Measurements from ENCODE around the gene DPH1.
A peak's percentile ranks its signal among the peaks of the same experiment; 100 is the strongest.
"Not testable (repeated sequence)": the region's sequence is repeated elsewhere in the genome, so short reads cannot be mapped to it uniquely, and the experiment has no call there.

Gene DPH1

GRCh38 chr17:2029911-2030778, at the start of gene DPH1:
Gene DPH1, plus strand, starts transcription at chr17:2030153. Its CDS starts 17 bp downstream, at chr17:2030170.
- H3K27ac ChIP-seq (ENCODE audit: low read length): no peak within 1 kb of the TSS
- no peaks in the 10 kb centered on the region for H3K36me3 ChIP-seq (ENCODE audit: insufficient read depth, low read depth, low read length)
- H3K9me3 ChIP-seq (ENCODE audit: insufficient read depth, low read depth, low read length): no peaks in the 10 kb centered on the region
- no peaks in the 10 kb centered on the region for H3K4me1 ChIP-seq (ENCODE audit: insufficient read depth, low read length)
- peak within 1 kb of the TSS; percentile 85 for H3K4me3 ChIP-seq (ENCODE audit: low read length)
- H3K9ac ChIP-seq (ENCODE audit: low read depth, low read length): peak within 1 kb of the TSS; percentile 73; the same call in 1 of the 2 replicates
- H3K27me3 ChIP-seq (ENCODE audit: insufficient read depth, low read length): peaks cover 47% of the 10 kb centered on the region

GRCh38 chr17:1980665-1981250, 49.2 kb upstream of the DPH1 start:
- H3K9me3 ChIP-seq (ENCODE audit: insufficient read depth, low read depth, low read length): no peaks in the 10 kb centered on the region
- no peak overlapping the region for H3K9ac ChIP-seq (ENCODE audit: low read depth, low read length)
- H3K36me3 ChIP-seq (ENCODE audit: insufficient read depth, low read depth, low read length): no peaks in the 10 kb centered on the region
- no peaks in the 10 kb centered on the region; the same call in 1 of the 2 replicates for H3K4me1 ChIP-seq (ENCODE audit: insufficient read depth, low read length)
- peaks cover 33% of the 10 kb centered on the region for H3K27me3 ChIP-seq (ENCODE audit: insufficient read depth, low read length)
- no peak overlapping the region for H3K27ac ChIP-seq (ENCODE audit: low read length)
- no peak overlapping the region for H3K4me3 ChIP-seq (ENCODE audit: low read length)

- H3K4me1 ChIP-seq (ENCODE audit: insufficient read depth, low read length); H3K36me3 ChIP-seq (ENCODE audit: insufficient read depth, low read depth, low read length); H3K9ac ChIP-seq (ENCODE audit: low read depth, low read length); H3K27ac ChIP-seq (ENCODE audit: low read length); H3K9me3 ChIP-seq (ENCODE audit: insufficient read depth, low read depth, low read length); H3K4me3 ChIP-seq (ENCODE audit: low read length): not testable (repeated sequence)
- H3K27me3 ChIP-seq (ENCODE audit: insufficient read depth, low read length): peaks cover 17% of the 10 kb centered on the region
Observed at GRCh38 chr17:1982793-1983366, 47.1 kb upstream of the DPH1 start.

- no peak overlapping the region for H3K27ac ChIP-seq (ENCODE audit: low read length)
- peaks cover 5% of the 10 kb centered on the region; the same call in 1 of the 2 replicates for H3K27me3 ChIP-seq (ENCODE audit: insufficient read depth, low read length)
- no peaks in the 10 kb centered on the region for H3K9me3 ChIP-seq (ENCODE audit: insufficient read depth, low read depth, low read length)
- H3K36me3 ChIP-seq (ENCODE audit: insufficient read depth, low read depth, low read length): no peaks in the 10 kb centered on the region
- no peak overlapping the region for H3K9ac ChIP-seq (ENCODE audit: low read depth, low read length)
- H3K4me1 ChIP-seq (ENCODE audit: insufficient read depth, low read length): no peaks in the 10 kb centered on the region; the same call in 1 of the 2 replicates
- no peak overlapping the region for H3K4me3 ChIP-seq (ENCODE audit: low read length)
Observed at GRCh38 chr17:1985093-1985492, 44.9 kb upstream of the DPH1 start.

- Histone ChIP-seq H3K4me3 (ENCODE audit: low read length) (no peak overlapping the region), H3K27me3 (ENCODE audit: insufficient read depth, low read length) (peaks cover 5% of the 10 kb centered on the region; the same call in 1 of the 2 replicates), H3K27ac (ENCODE audit: low read length) (no peak overlapping the region), H3K4me1 (ENCODE audit: insufficient read depth, low read length) (no peaks in the 10 kb centered on the region; the same call in 1 of the 2 replicates), H3K9ac (ENCODE audit: low read depth, low read length) (no peak overlapping the region), H3K36me3 (ENCODE audit: insufficient read depth, low read depth, low read length) (no peaks in the 10 kb centered on the region), H3K9me3 (ENCODE audit: insufficient read depth, low read depth, low read length) (no peaks in the 10 kb centered on the region)
Observed at GRCh38 chr17:1985686-1986085, 44.3 kb upstream of the DPH1 start.

- Histone ChIP-seq H3K27ac (ENCODE audit: low read length) (no peak overlapping the region), H3K9me3 (ENCODE audit: insufficient read depth, low read depth, low read length) (no peaks in the 10 kb centered on the region), H3K9ac (ENCODE audit: low read depth, low read length) (no peak overlapping the region), H3K27me3 (ENCODE audit: insufficient read depth, low read length) (peaks cover 5% of the 10 kb centered on the region; the same call in 1 of the 2 replicates), H3K4me3 (ENCODE audit: low read length) (no peak overlapping the region), H3K36me3 (ENCODE audit: insufficient read depth, low read depth, low read length) (no peaks in the 10 kb centered on the region), H3K4me1 (ENCODE audit: insufficient read depth, low read length) (no peaks in the 10 kb centered on the region; the same call in 1 of the 2 replicates)
Observed at GRCh38 chr17:1986783-1987451, 43.0 kb upstream of the DPH1 start.

- Histone ChIP-seq H3K27ac (ENCODE audit: low read length) (no peak overlapping the region), H3K4me1 (ENCODE audit: insufficient read depth, low read length) (no peaks in the 10 kb centered on the region; the same call in 1 of the 2 replicates), H3K9ac (ENCODE audit: low read depth, low read length) (no peak overlapping the region), H3K36me3 (ENCODE audit: insufficient read depth, low read depth, low read length) (no peaks in the 10 kb centered on the region), H3K9me3 (ENCODE audit: insufficient read depth, low read depth, low read length) (no peaks in the 10 kb centered on the region), H3K27me3 (ENCODE audit: insufficient read depth, low read length) (no peaks in the 10 kb centered on the region), H3K4me3 (ENCODE audit: low read length) (no peak overlapping the region)
Observed at GRCh38 chr17:1989135-1989534, 40.8 kb upstream of the DPH1 start.

- Histone ChIP-seq H3K9me3 (ENCODE audit: insufficient read depth, low read depth, low read length) (no peaks in the 10 kb centered on the region), H3K9ac (ENCODE audit: low read depth, low read length) (no peak overlapping the region), H3K4me1 (ENCODE audit: insufficient read depth, low read length) (peaks cover 5% of the 10 kb centered on the region; the same call in 1 of the 2 replicates), H3K4me3 (ENCODE audit: low read length) (no peak overlapping the region), H3K36me3 (ENCODE audit: insufficient read depth, low read depth, low read length) (no peaks in the 10 kb centered on the region), H3K27ac (ENCODE audit: low read length) (no peak overlapping the region), H3K27me3 (ENCODE audit: insufficient read depth, low read length) (peaks cover 18% of the 10 kb centered on the region)
Observed at GRCh38 chr17:1992541-1992940, 37.4 kb upstream of the DPH1 start.

GRCh38 chr17:1994707-1995106, 35.2 kb upstream of the DPH1 start:
- Histone ChIP-seq H3K27me3 (ENCODE audit: insufficient read depth, low read length) (peaks cover 37% of the 10 kb centered on the region), H3K9me3 (ENCODE audit: insufficient read depth, low read depth, low read length) (no peaks in the 10 kb centered on the region), H3K4me3 (ENCODE audit: low read length) (no peak overlapping the region), H3K27ac (ENCODE audit: low read length) (no peak overlapping the region), H3K36me3 (ENCODE audit: insufficient read depth, low read depth, low read length) (no peaks in the 10 kb centered on the region), H3K4me1 (ENCODE audit: insufficient read depth, low read length) (peaks cover 5% of the 10 kb centered on the region; the same call in 1 of the 2 replicates), H3K9ac (ENCODE audit: low read depth, low read length) (no peak overlapping the region)

- H3K4me1 ChIP-seq (ENCODE audit: insufficient read depth, low read length): peaks cover 5% of the 10 kb centered on the region; the same call in 1 of the 2 replicates
- H3K27me3 ChIP-seq (ENCODE audit: insufficient read depth, low read length): peaks cover 42% of the 10 kb centered on the region
- H3K27ac ChIP-seq (ENCODE audit: low read length): no peak overlapping the region
- H3K9me3 ChIP-seq (ENCODE audit: insufficient read depth, low read depth, low read length): no peaks in the 10 kb centered on the region
- no peak overlapping the region for H3K4me3 ChIP-seq (ENCODE audit: low read length)
- H3K9ac ChIP-seq (ENCODE audit: low read depth, low read length): no peak overlapping the region
- H3K36me3 ChIP-seq (ENCODE audit: insufficient read depth, low read depth, low read length): no peaks in the 10 kb centered on the region
Observed at GRCh38 chr17:1995321-1995892, 34.5 kb upstream of the DPH1 start.
